Medulla oblongata (tissue), 1 donor: Measurements from ENCODE around the gene GON7.
"Not testable (repeated sequence)": the region's sequence is repeated elsewhere in the genome, so short reads cannot be mapped to it uniquely, and the experiment has no call there.

ENCODE experiments used
- DNase-seq: peaks from one replicate; pipeline ENCODE4 v3.0.0-alpha.2; 2015; ENCODE audit errors: extremely low spot score

The GON7 gene

GRCh38 chr14:93158349-93158748 is 48.5 kb downstream of the GON7 start:
- not testable (repeated sequence) for DNase-seq

- DNase-seq = no peak
Measured at GRCh38 chr14:93156693-93157369, 50.0 kb downstream of the GON7 start.

GRCh38 chr14:93155667-93156066 is 51.2 kb downstream of the GON7 start:
- DNase-seq = no peak

- no peak for DNase-seq
Measured at GRCh38 chr14:93153121-93153520, 53.7 kb downstream of the GON7 start.
